SK-N-MC (cell line): ENCODE data around the gene GPC5.

Experiments used
- EZH2 ChIP-seq: fragments of 200-600 bp; sonication (generic); IDR thresholded peaks from one replicate; pipeline ENCODE4 v1.6.1; 2017; ENCODE audit warnings: antibody characterized with exemption
- FOXP2 ChIP-seq: optimal IDR thresholded peaks from 2 replicates; pipeline ENCODE3; 2011; ENCODE audit warnings: mild to moderate bottlenecking, moderate library complexity; ENCODE audit not compliant: insufficient read depth; ENCODE audit errors: extremely low read length, control extremely low read depth
- POLR2AphosphoS5 ChIP-seq: IDR thresholded peaks from 2 replicates; pipeline ENCODE4 v1.6.1; 2012; ENCODE audit warnings: mild to moderate bottlenecking, low read depth, low read length, borderline replicate concordance

DNA sequence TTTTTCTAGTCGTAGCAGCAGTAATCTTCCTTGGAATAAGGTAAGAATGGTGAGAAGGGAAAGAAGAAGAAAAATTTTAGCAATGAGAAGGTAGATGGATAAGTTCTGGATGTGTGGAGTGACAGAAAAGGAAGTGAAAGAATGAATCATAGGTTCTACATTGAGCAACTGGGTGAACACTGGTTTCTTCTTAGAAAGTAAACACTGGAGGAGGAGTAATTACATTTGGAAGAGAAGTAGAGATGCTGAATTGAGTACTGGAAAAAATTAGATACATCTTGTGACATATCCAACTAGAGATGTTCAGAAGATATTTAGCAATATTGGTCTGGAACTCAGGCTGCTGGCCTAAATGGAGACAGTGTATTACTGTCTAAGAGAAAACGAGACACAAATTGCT, 148.5 kb downstream of the GPC5 start:
- TF ChIP-seq POLR2AphosphoS5 (no peak), EZH2 (no peak), FOXP2 (no peak)
